PC-9 (cell line): Measurements from ENCODE around the gene MSMO1. TPM values are rescaled to one million over a fixed set of nuclear protein-coding genes. Genes with fewer than 3 reads are reported as not detected.

ENCODE experiments used
- BruUV-seq: library from RNA; stranded (reverse); fragments of 400-500 nt; replicated peaks from 2 replicates; lab custom pipeline; 2021; lab: Mats Ljungman, UMichigan
- CTCF ChIA-PET: fragments of 300-600 bp; sonication (Branson Sonifier 250); formaldehyde crosslinking; loops from one replicate; lab custom pipeline; 2022; ENCODE audit warnings: antibody characterized with exemption; lab: Charles Lee
- POLR2A ChIA-PET: fragments of 300-600 bp; sonication (Branson Sonifier 250); formaldehyde crosslinking; loops from one replicate; lab custom pipeline; 2022; ENCODE audit warnings: antibody characterized with exemption; ENCODE audit not compliant: unreplicated experiment; lab: Charles Lee
- DNase-seq, 2 experiments: peaks; one replicate each; pipeline versions ENCODE4 v3.0.0 to v3.0.0-alpha.2; 2015 to 2022; ENCODE audit warnings: mixed read lengths in 1 of 2
- H2AFZ ChIP-seq: fragments of 200-600 bp; sonication (generic); 2 replicates; pipeline ENCODE4 v1.8.1; 2017; ENCODE audit warnings: antibody characterized with exemption
- H3F3A ChIP-seq: fragments of 200-600 bp; sonication (generic); 2 replicates; pipeline ENCODE4 v1.8.1; 2017; ENCODE audit warnings: antibody characterized with exemption, mild to moderate bottlenecking, low read depth; ENCODE audit not compliant: insufficient read depth
- H3K27ac ChIP-seq: fragments of 200-600 bp; sonication (generic); 2 replicates; pipeline ENCODE4 v1.6.1; 2016; ENCODE audit warnings: mixed run types
- H3K27me3 ChIP-seq: fragments of 200-600 bp; sonication (generic); 2 replicates; pipeline ENCODE4 v1.6.1; 2016; ENCODE audit warnings: low read depth, mixed run types; ENCODE audit not compliant: insufficient read depth
- H3K36me3 ChIP-seq: fragments of 200-600 bp; sonication (generic); 2 replicates; pipeline ENCODE4 v1.6.1; 2016; ENCODE audit warnings: low read depth, mixed run types
- H3K4me1 ChIP-seq: fragments of 200-600 bp; sonication (generic); replicated peaks from 2 replicates; pipeline ENCODE4 v1.6.1; 2016; ENCODE audit warnings: mixed run types; ENCODE audit not compliant: insufficient read depth
- H3K4me2 ChIP-seq: fragments of 200-600 bp; sonication (generic); 2 replicates; pipeline ENCODE4 v1.6.1; 2017; ENCODE audit warnings: mixed run types
- H3K4me3 ChIP-seq: fragments of 200-600 bp; sonication (generic); 2 replicates; pipeline ENCODE4 v1.6.1; 2016; ENCODE audit warnings: mixed run types
- H3K79me2 ChIP-seq: fragments of 200-600 bp; sonication (generic); 2 replicates; pipeline ENCODE4 v1.6.1; 2017; ENCODE audit warnings: low read depth, mixed run types
- H3K9me2 ChIP-seq: fragments of 200-600 bp; sonication (generic); 2 replicates; pipeline ENCODE4 v1.8.1; 2017; ENCODE audit warnings: mild to moderate bottlenecking; ENCODE audit not compliant: insufficient read depth
- H3K9me3 ChIP-seq: fragments of 200-600 bp; sonication (generic); 2 replicates; pipeline ENCODE4 v1.8.1; 2016; ENCODE audit warnings: low read depth; ENCODE audit not compliant: insufficient read depth
- H4K20me1 ChIP-seq: fragments of 200-600 bp; sonication (generic); 2 replicates; pipeline ENCODE4 v1.8.1; 2017; ENCODE audit not compliant: insufficient read depth
- CTCF ChIP-seq: fragments of 200-600 bp; sonication (generic); conservative IDR thresholded peaks from 2 replicates; pipeline ENCODE4 v1.6.1; 2017; ENCODE audit warnings: mixed run types, antibody characterized with exemption, mild to moderate bottlenecking, moderate library complexity
- EZH2 ChIP-seq: fragments of 200-600 bp; sonication (generic); IDR thresholded peaks from 2 replicates; pipeline ENCODE4 v1.8.0; 2017; ENCODE audit warnings: antibody characterized with exemption, low read depth
- intact Hi-C: fragments of 100-400 bp; cut with micrococcal nuclease; formaldehyde crosslinking; loops from one replicate; pipeline ENCODE4 v1.10.0; 2022; ENCODE audit not compliant: unreplicated experiment
- total RNA-seq: library from RNA; stranded (reverse); gene quantifications from 2 replicates; pipeline ENCODE4 v1.2.3, GENCODE V29; 2021

Gene MSMO1
- total RNA-seq, 1 experiment from 2014 or later, result 117 TPM

GRCh38 chr4:165302658-165303057, 24.8 kb upstream of the MSMO1 start:
- no peak overlapping the region for H3K4me2 ChIP-seq
- 0 out of 2 replicates have a peak, but pooled peaks cover 3% of the 10 kb centered on the region for H3K36me3 ChIP-seq
- H3K27ac ChIP-seq, result no peak overlapping the region
- H2AFZ ChIP-seq, result no peak overlapping the region
- H3K9me3 ChIP-seq, result no peaks in the 10 kb centered on the region
- no peak for TF ChIP-seq EZH2
- TF ChIP-seq CTCF, result no peak
- no peaks in the 10 kb centered on the region for H4K20me1 ChIP-seq
- BruUV-seq, result no TSS peak
- no peak for DNase-seq
- POLR2A ChIA-PET, result no interaction called here
- intact Hi-C loops, result no loop called here
- no peaks in the 10 kb centered on the region; the same call in 1 of the 2 replicates for H3K4me1 ChIP-seq
- H3K9me2 ChIP-seq, result no peaks in the 10 kb centered on the region
- no peak overlapping the region for H3K4me3 ChIP-seq
- CTCF ChIA-PET, result no interaction called here
- H3F3A ChIP-seq, result no peaks in the 10 kb centered on the region
- H3K79me2 ChIP-seq, result no peaks in the 10 kb centered on the region
- H3K27me3 ChIP-seq, result no peaks in the 10 kb centered on the region

DNA sequence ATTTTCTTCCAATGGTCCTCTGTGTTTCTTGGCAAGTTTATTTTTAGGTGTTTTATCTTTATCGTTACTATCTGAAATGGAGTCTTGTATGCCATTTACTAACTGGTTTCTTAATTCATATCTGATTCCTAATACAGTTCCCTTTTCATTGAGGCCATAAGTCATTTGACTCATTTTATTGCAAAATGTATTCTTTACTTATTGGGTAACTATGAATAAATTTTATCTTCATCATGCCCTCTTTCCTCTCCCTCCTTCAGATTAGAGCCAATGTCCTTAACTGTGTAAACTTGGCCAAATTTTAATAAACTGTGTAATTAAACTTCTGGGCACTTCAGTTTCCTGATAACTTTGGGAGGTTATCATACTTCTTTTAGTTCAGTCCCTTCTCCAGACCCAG, 19.3 kb upstream of the MSMO1 start:
- POLR2A ChIA-PET, result no interaction called here
- Histone ChIP-seq H3F3A (no peaks in the 10 kb centered on the region), H3K9me3 (no peaks in the 10 kb centered on the region), H3K27ac (no peak overlapping the region), H3K36me3 (no peaks in the 10 kb centered on the region), H3K4me2 (peak overlapping the region; percentile 24; the same call in 1 of the 2 replicates), H4K20me1 (no peaks in the 10 kb centered on the region), H3K4me3 (no peak overlapping the region), H3K9me2 (no peaks in the 10 kb centered on the region), H2AFZ (no peak overlapping the region), H3K79me2 (no peaks in the 10 kb centered on the region), H3K4me1 (peaks cover 6% of the 10 kb centered on the region; the same call in 1 of the 2 replicates), H3K27me3 (no peaks in the 10 kb centered on the region)
- peak in 1 of 2 experiments; percentile 35 for DNase-seq
- TF ChIP-seq EZH2 (no peak), CTCF (no peak)
- CTCF ChIA-PET, result no interaction called here
- BruUV-seq, result no TSS peak
- intact Hi-C loops, result no loop called here

DNA sequence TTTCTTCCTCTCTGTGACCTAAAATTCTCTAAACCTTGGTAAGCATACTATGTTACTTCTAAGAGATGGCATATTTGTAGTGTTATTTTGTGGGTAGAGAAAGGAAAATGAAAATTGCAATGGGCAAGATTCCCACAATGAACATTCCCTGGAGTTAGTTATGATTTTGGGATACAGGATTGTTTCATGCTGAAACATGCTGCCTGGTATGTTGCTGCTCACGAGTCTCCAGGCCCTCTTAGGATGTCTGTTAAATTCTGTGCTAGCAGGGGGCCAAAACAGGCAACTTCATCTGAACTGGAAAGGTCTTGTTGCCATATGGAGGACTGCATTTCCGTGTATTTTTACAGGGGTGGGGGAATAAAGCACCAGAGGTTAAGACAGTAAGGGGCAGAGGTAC, 18.9 kb upstream of the MSMO1 start:
- H3K27me3 ChIP-seq, result no peaks in the 10 kb centered on the region
- POLR2A ChIA-PET, result no interaction called here
- no peak overlapping the region for H2AFZ ChIP-seq
- H3K4me1 ChIP-seq, result peaks cover 6% of the 10 kb centered on the region; the same call in 1 of the 2 replicates
- H3F3A ChIP-seq, result no peaks in the 10 kb centered on the region
- no peak for TF ChIP-seq EZH2
- no peak for TF ChIP-seq CTCF
- intact Hi-C loops, result no loop called here
- H3K27ac ChIP-seq, result no peak overlapping the region
- H3K36me3 ChIP-seq, result no peaks in the 10 kb centered on the region
- CTCF ChIA-PET, result no interaction called here
- BruUV-seq, result no TSS peak
- H3K4me2 ChIP-seq, result 0 out of 2 replicates have a peak overlapping the region, but pooled peaks have one; percentile 24
- H3K79me2 ChIP-seq, result no peaks in the 10 kb centered on the region
- H3K4me3 ChIP-seq, result no peak overlapping the region
- H3K9me3 ChIP-seq, result no peaks in the 10 kb centered on the region
- H4K20me1 ChIP-seq, result no peaks in the 10 kb centered on the region
- H3K9me2 ChIP-seq, result no peaks in the 10 kb centered on the region
- DNase-seq, result no peak
